Mucosa of descending colon (tissue), 3 donors: ENCODE results near the gene VEPH1. TPM values are rescaled to one million over a fixed set of nuclear protein-coding genes. Genes with fewer than 3 reads are reported as not detected.
A peak's percentile ranks its signal among the peaks of the same experiment; 100 is the strongest.

Experiments used
- ATAC-seq: fragments of 200-7000 bp; cut with Tn5 transposase; one replicate; pipeline ENCODE4 v1.9.1; 2020; ENCODE audit warnings: mild to moderate bottlenecking, moderate library complexity
- DNase-seq, 3 donors: peaks; one replicate each; pipeline ENCODE4 v3.0.0-alpha.2; 2020
- H3K36me3 ChIP-seq: fragments of 200-600 bp; one replicate; pipeline ENCODE4 v1.8.0; 2021; ENCODE audit warnings: low read depth, mild to moderate bottlenecking
- H3K4me1 ChIP-seq: fragments of 200-600 bp; one replicate; pipeline ENCODE4 v1.8.0; 2021; ENCODE audit warnings: low read depth, mild to moderate bottlenecking
- H3K4me3 ChIP-seq: fragments of 200-600 bp; one replicate; pipeline ENCODE4 v1.8.0; 2021; ENCODE audit warnings: mild to moderate bottlenecking
- H3K9me3 ChIP-seq: fragments of 200-600 bp; one replicate; pipeline ENCODE4 v1.8.0; 2021; ENCODE audit warnings: mild to moderate bottlenecking
- intact Hi-C, 2 donors: fragments of 100-400 bp; cut with DNase I in 1 of 2; cut with micrococcal nuclease in 1 of 2; formaldehyde crosslinking; loops; one replicate each; pipeline versions ENCODE4 v1.11.0 to v1.11.1; 2022; cut with DNase I, micrococcal nuclease
- total RNA-seq, 3 donors: library from RNA; stranded (reverse); fragmentation: NEBNext Ultra II Directional in 2 of 3; extraction: Animal tissue kit (Norgen Biotek cat#: 25700) in 2 of 3; gene quantifications; one replicate each; pipeline versions ENCODE4 v1.2.1 to v1.2.4, GENCODE V29; 2021 to 2023
- TF ChIP-seq, protein P1 (sequence below): fragments of 200-600 bp; IDR thresholded peaks from one replicate; pipeline ENCODE4 v1.8.0; 2022; ENCODE audit warnings: antibody characterized with exemption, mild to moderate bottlenecking
- donor health status: DM: no; HTN: no; CAD: no; lungs with moderate emphysema.
- donor health status: DM: no; HTN: no; CAD: no.
- donor health status: DM: no; HTN: yes; CAD: no.

Gene VEPH1
- total RNA-seq, 3 donors from 2014 or later: 1.5 to 6.3 (median 4.8) TPM

DNA sequence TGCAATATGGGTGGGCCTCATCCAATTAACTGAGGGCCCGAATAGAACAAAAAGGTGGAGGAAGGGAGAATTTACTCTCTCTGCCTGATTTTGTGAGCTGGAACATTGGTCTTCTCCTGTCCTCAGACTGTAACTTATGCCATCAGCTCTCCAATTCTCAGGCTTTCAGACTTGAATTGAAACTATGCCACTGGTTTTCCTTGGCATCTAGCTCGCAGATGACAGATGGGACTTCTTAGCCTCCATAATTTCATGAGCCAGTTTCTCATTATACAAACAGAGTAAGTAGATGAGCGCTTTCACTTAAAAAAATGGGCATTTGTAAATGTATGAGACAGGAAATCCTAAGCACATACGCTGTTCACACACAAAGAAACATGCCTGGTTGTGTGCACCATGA lies 75.3 kb downstream of the VEPH1 start:
- DNase-seq: no peak
- Histone ChIP-seq H3K4me1 (no peaks in the 10 kb centered on the region), H3K9me3 (no peaks in the 10 kb centered on the region), H3K4me3 (no peak overlapping the region), H3K36me3 (no peaks in the 10 kb centered on the region)
- TF ChIP-seq, protein P1, sequence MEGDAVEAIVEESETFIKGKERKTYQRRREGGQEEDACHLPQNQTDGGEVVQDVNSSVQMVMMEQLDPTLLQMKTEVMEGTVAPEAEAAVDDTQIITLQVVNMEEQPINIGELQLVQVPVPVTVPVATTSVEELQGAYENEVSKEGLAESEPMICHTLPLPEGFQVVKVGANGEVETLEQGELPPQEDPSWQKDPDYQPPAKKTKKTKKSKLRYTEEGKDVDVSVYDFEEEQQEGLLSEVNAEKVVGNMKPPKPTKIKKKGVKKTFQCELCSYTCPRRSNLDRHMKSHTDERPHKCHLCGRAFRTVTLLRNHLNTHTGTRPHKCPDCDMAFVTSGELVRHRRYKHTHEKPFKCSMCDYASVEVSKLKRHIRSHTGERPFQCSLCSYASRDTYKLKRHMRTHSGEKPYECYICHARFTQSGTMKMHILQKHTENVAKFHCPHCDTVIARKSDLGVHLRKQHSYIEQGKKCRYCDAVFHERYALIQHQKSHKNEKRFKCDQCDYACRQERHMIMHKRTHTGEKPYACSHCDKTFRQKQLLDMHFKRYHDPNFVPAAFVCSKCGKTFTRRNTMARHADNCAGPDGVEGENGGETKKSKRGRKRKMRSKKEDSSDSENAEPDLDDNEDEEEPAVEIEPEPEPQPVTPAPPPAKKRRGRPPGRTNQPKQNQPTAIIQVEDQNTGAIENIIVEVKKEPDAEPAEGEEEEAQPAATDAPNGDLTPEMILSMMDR: no peak
- no peak for ATAC-seq
- intact Hi-C loops: no loop called here

DNA sequence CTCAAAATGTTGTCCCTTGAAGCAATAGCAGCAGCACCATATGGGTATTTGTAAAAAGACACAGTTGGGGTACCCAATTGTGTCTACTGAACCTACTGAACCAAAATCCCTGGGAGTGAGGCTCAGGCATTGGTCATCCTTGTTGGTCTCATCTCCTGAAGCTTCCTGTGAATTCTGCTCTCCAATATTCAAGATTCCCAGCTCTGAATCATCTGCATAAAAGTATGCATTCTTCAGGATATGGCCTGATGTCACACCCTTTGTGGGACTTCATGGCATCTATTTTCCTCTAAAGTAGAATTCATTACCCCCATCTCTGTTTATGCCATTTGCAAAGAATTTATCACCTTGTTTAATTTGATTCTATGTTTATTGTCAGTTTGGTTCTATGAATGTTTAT lies 79.9 kb downstream of the VEPH1 start:
- Histone ChIP-seq H3K4me1 (no peaks in the 10 kb centered on the region), H3K36me3 (no peaks in the 10 kb centered on the region), H3K4me3 (no peak overlapping the region), H3K9me3 (no peaks in the 10 kb centered on the region)
- DNase-seq: no peak
- ATAC-seq: no peak
- intact Hi-C loops: no loop called here
- TF ChIP-seq, protein P1: no peak

DNA sequence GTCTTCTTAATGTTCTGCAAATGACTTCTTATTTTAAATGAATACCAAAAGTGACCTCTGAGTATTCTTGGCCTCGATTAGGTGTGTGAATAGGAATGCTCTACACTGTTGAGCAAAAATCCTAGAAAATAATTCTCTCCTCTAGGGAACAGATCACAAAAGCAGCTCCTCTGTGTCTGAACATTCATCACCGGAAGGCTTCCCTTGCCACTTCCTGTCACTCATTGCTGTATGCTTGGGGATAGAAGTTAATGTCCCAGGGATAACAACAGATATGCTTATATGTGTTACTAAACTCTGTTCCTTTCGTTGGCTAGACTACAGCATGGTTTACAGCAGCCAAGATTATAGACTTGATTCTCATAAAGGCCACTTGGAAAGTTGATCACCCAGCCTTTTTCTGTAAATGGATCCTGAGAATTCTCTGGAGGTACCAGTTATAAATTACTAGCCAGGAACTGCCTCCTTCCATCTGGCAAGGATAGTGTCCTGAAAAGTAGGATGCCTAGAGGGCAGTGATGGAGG lies 82.5 kb downstream of the VEPH1 start:
- no peaks in the 10 kb centered on the region for H3K4me1 ChIP-seq
- intact Hi-C loops: no loop called here
- ATAC-seq: no peak
- no peaks in the 10 kb centered on the region for H3K9me3 ChIP-seq
- TF ChIP-seq, protein P1: no peak
- no peak for DNase-seq
- H3K36me3 ChIP-seq: no peaks in the 10 kb centered on the region
- H3K4me3 ChIP-seq: no peak overlapping the region

DNA sequence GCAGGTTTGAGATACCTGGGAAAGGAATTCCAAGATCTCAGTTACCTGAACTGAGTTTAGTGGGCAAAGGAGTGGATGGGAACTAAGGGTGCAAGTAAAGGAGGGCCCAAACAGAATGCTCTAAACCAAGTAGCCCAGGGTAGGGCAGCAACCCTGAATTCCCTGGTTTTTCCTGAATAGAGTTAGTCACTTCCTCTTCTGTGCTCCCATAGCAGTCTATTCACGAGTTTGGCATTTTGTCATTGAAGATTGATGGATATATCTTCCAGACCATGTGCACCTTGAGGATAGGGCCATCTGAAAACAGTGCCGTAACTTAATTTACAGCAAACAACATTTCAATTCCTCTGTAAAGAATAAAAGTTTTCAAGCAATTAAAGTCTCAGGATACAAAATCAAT lies 85.1 kb downstream of the VEPH1 start:
- TF ChIP-seq, protein P1: no peak
- DNase-seq (no peak), ATAC-seq (no peak)
- H3K4me3 ChIP-seq: no peak overlapping the region
- no peaks in the 10 kb centered on the region for H3K9me3 ChIP-seq
- intact Hi-C loops: no loop called here
- H3K4me1 ChIP-seq: no peaks in the 10 kb centered on the region
- no peaks in the 10 kb centered on the region for H3K36me3 ChIP-seq

DNA sequence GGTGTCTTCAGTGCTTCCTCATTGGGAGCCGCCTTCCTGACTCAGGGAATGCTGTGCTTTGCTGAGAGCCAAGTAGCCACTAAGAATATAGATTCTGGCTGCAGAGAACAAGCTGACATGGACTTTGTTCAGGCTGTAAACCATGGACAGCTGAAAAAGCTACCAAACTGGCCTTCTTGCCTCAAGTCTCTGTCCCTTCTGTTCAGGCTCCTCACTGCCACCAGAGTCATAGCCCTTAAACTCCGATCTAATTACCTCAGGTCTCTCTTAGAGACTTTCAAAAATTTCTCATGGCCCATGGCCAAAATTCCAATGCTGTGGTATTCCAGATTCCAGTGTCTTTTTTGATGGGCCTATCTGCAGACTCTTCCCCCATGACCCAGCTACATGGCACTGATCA lies 86.0 kb downstream of the VEPH1 start:
- intact Hi-C loops: no loop called here
- peak; percentile 69 for ATAC-seq
- no peak for DNase-seq
- Histone ChIP-seq H3K4me3 (no peak overlapping the region), H3K4me1 (no peaks in the 10 kb centered on the region), H3K9me3 (no peaks in the 10 kb centered on the region), H3K36me3 (no peaks in the 10 kb centered on the region)
- TF ChIP-seq, protein P1: no peak
